ENCODE data around the gene PSMA5. TPM values are rescaled to one million over a fixed set of nuclear protein-coding genes. Genes with fewer than 3 reads are reported as not detected.
"Not testable (repeated sequence)": the region's sequence is repeated elsewhere in the genome, so short reads cannot be mapped to it uniquely, and the experiment has no call there.

PSMA5 gene
- polyA plus RNA-seq, 4 donors = 99.3 to 113 (median 104) TPM

GRCh38 chr1:109377698-109378097, 48.5 kb downstream of the PSMA5 start:
- H3K27ac ChIP-seq (ENCODE audit: low read depth in 1 of 3, low read length in 2 of 3) = no peak overlapping the region
- H3K27me3 ChIP-seq (ENCODE audit: control insufficient read depth in 3 of 3, insufficient read depth in 3 of 3, low read length in 3 of 3) = no peaks in the 10 kb centered on the region
- no peaks in the 10 kb centered on the region for H3K36me3 ChIP-seq (ENCODE audit: control insufficient read depth in 3 of 3, insufficient read depth in 2 of 3, low read depth in 1 of 3, low read length in 3 of 3)
- WGBS, 3 donors = 87 to 96% (median 93%) methylated on average over 4 of the region's 4 CpGs
- DNase-seq (no peak), FAIRE-seq (no peak)
- H3K4me1 ChIP-seq (ENCODE audit: control insufficient read depth in 3 of 3, insufficient read depth in 2 of 3, low read depth in 1 of 3, low read length in 2 of 3) = peaks cover 0 to 10% (median 2%) of the 10 kb centered on the region in 3 donors
- H3K4me3 ChIP-seq (ENCODE audit: low read depth in 1 of 3, low read length in 3 of 3) = no peak overlapping the region
- H3K9me3 ChIP-seq (ENCODE audit: control insufficient read depth in 2 of 2, insufficient read depth in 1 of 2, low read depth in 1 of 2, low read length in 1 of 2) = no peaks in the 10 kb centered on the region

- WGBS, 3 donors = 87 to 94% (median 94%) methylated on average over 2 of the region's 2 CpGs
- H3K36me3 ChIP-seq (ENCODE audit: control insufficient read depth in 3 of 3, insufficient read depth in 2 of 3, low read depth in 1 of 3, low read length in 3 of 3); H3K9me3 ChIP-seq (ENCODE audit: control insufficient read depth in 2 of 2, insufficient read depth in 1 of 2, low read depth in 1 of 2, low read length in 1 of 2); DNase-seq; H3K4me3 ChIP-seq (ENCODE audit: low read depth in 1 of 3, low read length in 3 of 3); FAIRE-seq; H3K27me3 ChIP-seq (ENCODE audit: control insufficient read depth in 3 of 3, insufficient read depth in 3 of 3, low read length in 3 of 3): not testable (repeated sequence)
- Histone ChIP-seq H3K4me1 (ENCODE audit: control insufficient read depth in 3 of 3, insufficient read depth in 2 of 3, low read depth in 1 of 3, low read length in 2 of 3) (peaks cover 0 to 20% (median 2%) of the 10 kb centered on the region in 3 donors), H3K27ac (ENCODE audit: low read depth in 1 of 3, low read length in 2 of 3) (peak overlapping the region in 1 of 3 donors; percentile 7)
Measured at GRCh38 chr1:109373696-109374095, 52.6 kb downstream of the PSMA5 start.

- DNase-seq (peak; percentile 61 to 73), FAIRE-seq (no peak)
- H3K27ac ChIP-seq (ENCODE audit: low read depth in 1 of 3, low read length in 2 of 3) = peak overlapping the region in 2 of 3 donors; percentile 7 to 45
- no peaks in the 10 kb centered on the region for H3K9me3 ChIP-seq (ENCODE audit: control insufficient read depth in 2 of 2, insufficient read depth in 1 of 2, low read depth in 1 of 2, low read length in 1 of 2)
- H3K27me3 ChIP-seq (ENCODE audit: control insufficient read depth in 3 of 3, insufficient read depth in 3 of 3, low read length in 3 of 3) = no peaks in the 10 kb centered on the region
- peaks cover 0 to 4% (median 0%) of the 10 kb centered on the region in 3 donors for H3K36me3 ChIP-seq (ENCODE audit: control insufficient read depth in 3 of 3, insufficient read depth in 2 of 3, low read depth in 1 of 3, low read length in 3 of 3)
- H3K4me1 ChIP-seq (ENCODE audit: control insufficient read depth in 3 of 3, insufficient read depth in 2 of 3, low read depth in 1 of 3, low read length in 2 of 3) = peaks cover 0 to 20% (median 2%) of the 10 kb centered on the region in 3 donors
- 14 to 43% (median 26%) methylated on average over 5 of the region's 5 CpGs for WGBS, 3 donors
- no peak overlapping the region for H3K4me3 ChIP-seq (ENCODE audit: low read depth in 1 of 3, low read length in 3 of 3)
Measured at GRCh38 chr1:109373126-109373525, 53.1 kb downstream of the PSMA5 start.

GRCh38 chr1:109372281-109372680, 54.0 kb downstream of the PSMA5 start:
- Histone ChIP-seq H3K4me3 (ENCODE audit: low read depth in 1 of 3, low read length in 3 of 3) (no peak overlapping the region), H3K36me3 (ENCODE audit: control insufficient read depth in 3 of 3, insufficient read depth in 2 of 3, low read depth in 1 of 3, low read length in 3 of 3) (peaks cover 0 to 4% (median 0%) of the 10 kb centered on the region in 3 donors), H3K27ac (ENCODE audit: low read depth in 1 of 3, low read length in 2 of 3) (peak overlapping the region in 1 of 3 donors; percentile 44), H3K4me1 (ENCODE audit: control insufficient read depth in 3 of 3, insufficient read depth in 2 of 3, low read depth in 1 of 3, low read length in 2 of 3) (peaks cover 0 to 20% (median 2%) of the 10 kb centered on the region in 3 donors), H3K9me3 (ENCODE audit: control insufficient read depth in 2 of 2, insufficient read depth in 1 of 2, low read depth in 1 of 2, low read length in 1 of 2) (no peaks in the 10 kb centered on the region), H3K27me3 (ENCODE audit: control insufficient read depth in 3 of 3, insufficient read depth in 3 of 3, low read length in 3 of 3) (no peaks in the 10 kb centered on the region)
- DNase-seq (no peak), FAIRE-seq (no peak)
- WGBS, 3 donors = 88 to 92% (median 88%) methylated on average over 6 of the region's 6 CpGs

GRCh38 chr1:109371341-109371739, 54.9 kb downstream of the PSMA5 start:
- H3K27me3 ChIP-seq (ENCODE audit: control insufficient read depth in 3 of 3, insufficient read depth in 3 of 3, low read length in 3 of 3) = no peaks in the 10 kb centered on the region
- H3K36me3 ChIP-seq (ENCODE audit: control insufficient read depth in 3 of 3, insufficient read depth in 2 of 3, low read depth in 1 of 3, low read length in 3 of 3) = peaks cover 0 to 11% (median 0%) of the 10 kb centered on the region in 3 donors
- WGBS, 3 donors = 43 to 58% (median 43%) methylated on average over 4 of the region's 4 CpGs
- peaks cover 0 to 20% (median 2%) of the 10 kb centered on the region in 3 donors for H3K4me1 ChIP-seq (ENCODE audit: control insufficient read depth in 3 of 3, insufficient read depth in 2 of 3, low read depth in 1 of 3, low read length in 2 of 3)
- H3K4me3 ChIP-seq (ENCODE audit: low read depth in 1 of 3, low read length in 3 of 3) = no peak overlapping the region
- DNase-seq (peak in 1 of 2 donors; percentile 51), FAIRE-seq (no peak)
- peak overlapping the region in 2 of 3 donors; percentile 37 to 78 for H3K27ac ChIP-seq (ENCODE audit: low read depth in 1 of 3, low read length in 2 of 3)
- H3K9me3 ChIP-seq (ENCODE audit: control insufficient read depth in 2 of 2, insufficient read depth in 1 of 2, low read depth in 1 of 2, low read length in 1 of 2) = no peaks in the 10 kb centered on the region

GRCh38 chr1:109370712-109371340, 55.4 kb downstream of the PSMA5 start:
- Histone ChIP-seq H3K9me3 (ENCODE audit: control insufficient read depth in 2 of 2, insufficient read depth in 1 of 2, low read depth in 1 of 2, low read length in 1 of 2) (no peaks in the 10 kb centered on the region), H3K4me3 (ENCODE audit: low read depth in 1 of 3, low read length in 3 of 3) (no peak overlapping the region), H3K27ac (ENCODE audit: low read depth in 1 of 3, low read length in 2 of 3) (peak overlapping the region in 2 of 3 donors; percentile 37 to 78), H3K36me3 (ENCODE audit: control insufficient read depth in 3 of 3, insufficient read depth in 2 of 3, low read depth in 1 of 3, low read length in 3 of 3) (peaks cover 0 to 11% (median 0%) of the 10 kb centered on the region in 3 donors), H3K4me1 (ENCODE audit: control insufficient read depth in 3 of 3, insufficient read depth in 2 of 3, low read depth in 1 of 3, low read length in 2 of 3) (peaks cover 0 to 20% (median 2%) of the 10 kb centered on the region in 3 donors), H3K27me3 (ENCODE audit: control insufficient read depth in 3 of 3, insufficient read depth in 3 of 3, low read length in 3 of 3) (no peaks in the 10 kb centered on the region)
- no peak for FAIRE-seq
- no peak for DNase-seq
- 47 to 77% (median 64%) methylated on average over 7 of the region's 7 CpGs for WGBS, 3 donors

GRCh38 chr1:109369167-109369746, 57.0 kb downstream of the PSMA5 start:
- Histone ChIP-seq H3K27me3 (ENCODE audit: control insufficient read depth in 3 of 3, insufficient read depth in 3 of 3, low read length in 3 of 3) (no peaks in the 10 kb centered on the region), H3K27ac (ENCODE audit: low read depth in 1 of 3, low read length in 2 of 3) (no peak overlapping the region), H3K4me1 (ENCODE audit: control insufficient read depth in 3 of 3, insufficient read depth in 2 of 3, low read depth in 1 of 3, low read length in 2 of 3) (peaks cover 0 to 22% (median 2%) of the 10 kb centered on the region in 3 donors), H3K4me3 (ENCODE audit: low read depth in 1 of 3, low read length in 3 of 3) (no peak overlapping the region), H3K36me3 (ENCODE audit: control insufficient read depth in 3 of 3, insufficient read depth in 2 of 3, low read depth in 1 of 3, low read length in 3 of 3) (peaks cover 0 to 14% (median 0%) of the 10 kb centered on the region in 3 donors), H3K9me3 (ENCODE audit: control insufficient read depth in 2 of 2, insufficient read depth in 1 of 2, low read depth in 1 of 2, low read length in 1 of 2) (no peaks in the 10 kb centered on the region)
- FAIRE-seq = no peak
- WGBS, 3 donors = 84 to 90% (median 84%) methylated on average over 6 of the region's 6 CpGs
- no peak for DNase-seq

GRCh38 chr1:109368464-109368863, 57.8 kb downstream of the PSMA5 start:
- no peaks in the 10 kb centered on the region for H3K27me3 ChIP-seq (ENCODE audit: control insufficient read depth in 3 of 3, insufficient read depth in 3 of 3, low read length in 3 of 3)
- no peak for FAIRE-seq
- 88 to 94% (median 89%) methylated on average over 1 of the region's 1 CpG for WGBS, 3 donors
- DNase-seq = no peak
- no peaks in the 10 kb centered on the region for H3K9me3 ChIP-seq (ENCODE audit: control insufficient read depth in 2 of 2, insufficient read depth in 1 of 2, low read depth in 1 of 2, low read length in 1 of 2)
- H3K4me3 ChIP-seq (ENCODE audit: low read depth in 1 of 3, low read length in 3 of 3) = no peak overlapping the region
- peaks cover 0 to 20% (median 2%) of the 10 kb centered on the region in 3 donors for H3K4me1 ChIP-seq (ENCODE audit: control insufficient read depth in 3 of 3, insufficient read depth in 2 of 3, low read depth in 1 of 3, low read length in 2 of 3)
- H3K36me3 ChIP-seq (ENCODE audit: control insufficient read depth in 3 of 3, insufficient read depth in 2 of 3, low read depth in 1 of 3, low read length in 3 of 3) = peaks cover 0 to 14% (median 0%) of the 10 kb centered on the region in 3 donors
- no peak overlapping the region for H3K27ac ChIP-seq (ENCODE audit: low read depth in 1 of 3, low read length in 2 of 3)
